K562 (cell line): ENCODE results near the gene SORBS2. TPM values are rescaled to one million over a fixed set of nuclear protein-coding genes. Genes with fewer than 3 reads are reported as not detected.

Experiments used
- CBFA2T2 ChIP-seq: fragments of 450-650 bp; conservative IDR thresholded peaks from 2 replicates; pipeline ENCODE4 v1.6.1; 2017; ENCODE audit warnings: mild to moderate bottlenecking
- CBX1 ChIP-seq: sonication (generic); IDR thresholded peaks from 2 replicates; pipeline ENCODE4 v1.6.1; 2016; ENCODE audit warnings: antibody characterized with exemption, low read depth, mild to moderate bottlenecking
- CTCFL ChIP-seq: IDR thresholded peaks from 2 replicates; pipeline ENCODE4 v1.6.1; 2011; ENCODE audit warnings: borderline replicate concordance, low read depth, mild to moderate bottlenecking, moderate library complexity, low read length; ENCODE audit not compliant: insufficient read depth, poor library complexity, severe bottlenecking
- E2F3 ChIP-seq: fragments of 250-450 bp; sonication (Bioruptor Pico); IDR thresholded peaks from 2 replicates; pipeline ENCODE4 v1.4.0; 2020; ENCODE audit warnings: mild to moderate bottlenecking
- FOXA3 ChIP-seq, 2 experiments: fragments of 450-650 bp in 1 of 2; sonication (generic) in 1 of 2; formaldehyde crosslinking; IDR thresholded peaks in 1 of 2; conservative IDR thresholded peaks in 1 of 2; 2 replicates each; pipeline versions ENCODE4 v1.4.0 to v1.8.0; 2020 to 2022; ENCODE audit warnings: mild to moderate bottlenecking in 2 of 2, missing genetic modification reagents in 1 of 2
- HNRNPLL ChIP-seq: fragments of 200-400 bp; formaldehyde crosslinking; IDR thresholded peaks from 2 replicates; pipeline ENCODE4 v1.6.1; 2017; ENCODE audit warnings: low read length, low read depth, mild to moderate bottlenecking; ENCODE audit not compliant: poor library complexity, severe bottlenecking
- KAT2B ChIP-seq: IDR thresholded peaks from one replicate; pipeline ENCODE4 v1.6.1; 2012; ENCODE audit warnings: low read depth, mild to moderate bottlenecking, control low read depth, inconsistent platforms, low read length, moderate library complexity
- KAT7 ChIP-seq: sonication (generic); formaldehyde crosslinking; IDR thresholded peaks from 2 replicates; pipeline ENCODE4 v1.8.0; 2022; ENCODE audit warnings: missing genetic modification reagents, mild to moderate bottlenecking, borderline replicate concordance
- MBD2 ChIP-seq: sonication (generic); IDR thresholded peaks from 2 replicates; pipeline ENCODE4 v1.6.1; 2016; ENCODE audit warnings: low read depth, borderline replicate concordance
- MCM5 ChIP-seq: fragments of 450-650 bp; IDR thresholded peaks from 2 replicates; pipeline ENCODE4 v1.6.1; 2016; ENCODE audit warnings: low read depth
- MEIS2 ChIP-seq: fragments of 450-650 bp; IDR thresholded peaks from 2 replicates; pipeline ENCODE4 v1.6.1; 2014; ENCODE audit warnings: mild to moderate bottlenecking; ENCODE audit not compliant: partially characterized antibody
- NR3C1 ChIP-seq: sonication (generic); formaldehyde crosslinking; IDR thresholded peaks from 2 replicates; pipeline ENCODE4 v1.8.1; 2022; ENCODE audit warnings: missing genetic modification reagents
- NRF1 ChIP-seq, 2 experiments: fragments of 450-650 bp; IDR thresholded peaks in 1 of 2; conservative IDR thresholded peaks in 1 of 2; 2 replicates each; pipeline ENCODE4 v1.6.1; 2014; ENCODE audit warnings: mild to moderate bottlenecking in 2 of 2
- PURB ChIP-seq: sonication (generic); formaldehyde crosslinking; IDR thresholded peaks from 2 replicates; pipeline ENCODE4 v1.9.0; 2021; ENCODE audit warnings: low read depth, mild to moderate bottlenecking, missing genetic modification reagents
- SFPQ ChIP-seq: fragments of 200-400 bp; formaldehyde crosslinking; IDR thresholded peaks from 2 replicates; pipeline ENCODE4 v1.6.1; 2017; ENCODE audit warnings: mild to moderate bottlenecking, low read depth, low read length, moderate library complexity
- SNIP1 ChIP-seq: fragments of 450-650 bp; IDR thresholded peaks from 2 replicates; pipeline ENCODE4 v1.7.1; 2017; ENCODE audit warnings: low read depth, mild to moderate bottlenecking
- TCF3 ChIP-seq: sonication (generic); formaldehyde crosslinking; IDR thresholded peaks from 2 replicates; pipeline ENCODE4 v1.4.0; 2020; ENCODE audit warnings: mild to moderate bottlenecking, missing genetic modification reagents
- U2AF1 ChIP-seq: fragments of 200-400 bp; formaldehyde crosslinking; optimal IDR thresholded peaks from 2 replicates; pipeline ENCODE3; 2017; ENCODE audit warnings: mild to moderate bottlenecking, low read depth, low read length, moderate library complexity
- ZNF197 ChIP-seq: fragments of 200-800 bp; sonication (Bioruptor generic); IDR thresholded peaks from 2 replicates; pipeline ENCODE4 v1.6.1; 2016; ENCODE audit warnings: low read depth, missing genetic modification characterization, missing compliant biosample characterization
- ZNF655 ChIP-seq: fragments of 250-450 bp; sonication (Bioruptor Pico); IDR thresholded peaks from 2 replicates; pipeline ENCODE4 v1.5.0; 2021
- ZNF668 ChIP-seq: fragments of 250-450 bp; sonication (Bioruptor Pico); IDR thresholded peaks from 2 replicates; pipeline ENCODE4 v1.8.0; 2022; ENCODE audit warnings: mild to moderate bottlenecking, inconsistent platforms
- polyA plus RNA-seq, 8 experiments: library from polyadenylated mRNA; depleted of rRNA in 4 of 8; stranded (reverse) in 5 of 8; unstranded in 3 of 8; fragments of >200 nt; fragmentation: Nextera tagmentation in 2 of 8; fragmentation: Illumina TruSeq in 1 of 8; extraction: Ambion mirVana in 2 of 8; extraction: Trizol in 1 of 8; gene quantifications; 2 replicates each; pipeline versions ENCODE4 v1.2.1 to v1.2.3, GENCODE V29; 2011 to 2014; ENCODE audit warnings: inconsistent platforms in 1 of 8, missing spikeins in 1 of 8
- total RNA-seq, 7 experiments: library from RNA; depleted of rRNA in 6 of 7; stranded (reverse); fragments of >200 nt in 6 of 7; fragmentation: Illumina TruSeq in 2 of 7; extraction: Trizol in 2 of 7; gene quantifications; 2 replicates each; pipeline versions ENCODE4 v1.2.1 to v1.2.3, GENCODE V29; 2011 to 2021; ENCODE audit warnings: low replicate concordance in 1 of 7

Gene SORBS2
- total and polyA plus RNA-seq, 9 of the 15 experiments (the other 6 are each of a cell fraction or from before 2014, with no cell fraction given), result 0.29 TPM; not detected in 8

GRCh38 chr4:185576962-185577950, 234.7 kb downstream of the SORBS2 start (continued):
- TF ChIP-seq ZNF655 (CRISPR knock-in tag) (no peak), HNRNPLL (no peak), PURB (CRISPR knock-in tag) (no peak), FOXA3 (CRISPR knock-in tag; conservative IDR thresholded peaks at IDR 0.05 in 1 of 2, IDR thresholded peaks at IDR 0.05 in 1 of 2) (no peak), TCF3 (peak; percentile 39; the same call in 1 of the 2 replicates), U2AF1 (no peak), CBX1 (no peak), MBD2 (no peak), E2F3 (CRISPR knock-in tag) (no peak), CBFA2T2 (peak; percentile 27; the same call in 1 of the 2 replicates), NRF1 (conservative IDR thresholded peaks at IDR 0.05 in 1 of 2, IDR thresholded peaks at IDR 0.05 in 1 of 2) (no peak), CTCFL (no peak), MEIS2 (peak; percentile 72), KAT7 (CRISPR knock-in tag) (no peak), MCM5 (no peak), SFPQ (no peak), ZNF668 (CRISPR knock-in tag) (no peak), KAT2B (no peak), NR3C1 (no peak), ZNF197 (no peak), SNIP1 (no peak)
